ENCODE results near the gene HDAC5.

Gene HDAC5

GRCh38 chr17:44123356-44124117, at the start of gene HDAC5:
Gene HDAC5, minus strand, starts transcription at chr17:44123641. Its CDS starts 6,126 bp downstream, at chr17:44117515.
- peaks cover 22 to 27% of the 10 kb centered on the region in 2 experiments for H3K4me1 ChIP-seq (ENCODE audit: control insufficient read depth in 1 of 2, insufficient read depth in 1 of 2, low read depth in 1 of 2, low read length in 1 of 2)
- H3K4me3 ChIP-seq (ENCODE audit: low read depth in 1 of 2, low read length in 1 of 2), result peak within 1 kb of the TSS; percentile 94
- H3K36me3 ChIP-seq, result peaks cover 15% of the 10 kb centered on the region
- peak within 1 kb of the TSS; percentile 98 for H3K27ac ChIP-seq
- no peaks in the 10 kb centered on the region for H3K27me3 ChIP-seq
- no peaks in the 10 kb centered on the region for H3K9me3 ChIP-seq
- TF ChIP-seq, protein P1, sequence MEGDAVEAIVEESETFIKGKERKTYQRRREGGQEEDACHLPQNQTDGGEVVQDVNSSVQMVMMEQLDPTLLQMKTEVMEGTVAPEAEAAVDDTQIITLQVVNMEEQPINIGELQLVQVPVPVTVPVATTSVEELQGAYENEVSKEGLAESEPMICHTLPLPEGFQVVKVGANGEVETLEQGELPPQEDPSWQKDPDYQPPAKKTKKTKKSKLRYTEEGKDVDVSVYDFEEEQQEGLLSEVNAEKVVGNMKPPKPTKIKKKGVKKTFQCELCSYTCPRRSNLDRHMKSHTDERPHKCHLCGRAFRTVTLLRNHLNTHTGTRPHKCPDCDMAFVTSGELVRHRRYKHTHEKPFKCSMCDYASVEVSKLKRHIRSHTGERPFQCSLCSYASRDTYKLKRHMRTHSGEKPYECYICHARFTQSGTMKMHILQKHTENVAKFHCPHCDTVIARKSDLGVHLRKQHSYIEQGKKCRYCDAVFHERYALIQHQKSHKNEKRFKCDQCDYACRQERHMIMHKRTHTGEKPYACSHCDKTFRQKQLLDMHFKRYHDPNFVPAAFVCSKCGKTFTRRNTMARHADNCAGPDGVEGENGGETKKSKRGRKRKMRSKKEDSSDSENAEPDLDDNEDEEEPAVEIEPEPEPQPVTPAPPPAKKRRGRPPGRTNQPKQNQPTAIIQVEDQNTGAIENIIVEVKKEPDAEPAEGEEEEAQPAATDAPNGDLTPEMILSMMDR (IDR thresholded peaks at IDR 0.05), result peak; percentile 54

DNA sequence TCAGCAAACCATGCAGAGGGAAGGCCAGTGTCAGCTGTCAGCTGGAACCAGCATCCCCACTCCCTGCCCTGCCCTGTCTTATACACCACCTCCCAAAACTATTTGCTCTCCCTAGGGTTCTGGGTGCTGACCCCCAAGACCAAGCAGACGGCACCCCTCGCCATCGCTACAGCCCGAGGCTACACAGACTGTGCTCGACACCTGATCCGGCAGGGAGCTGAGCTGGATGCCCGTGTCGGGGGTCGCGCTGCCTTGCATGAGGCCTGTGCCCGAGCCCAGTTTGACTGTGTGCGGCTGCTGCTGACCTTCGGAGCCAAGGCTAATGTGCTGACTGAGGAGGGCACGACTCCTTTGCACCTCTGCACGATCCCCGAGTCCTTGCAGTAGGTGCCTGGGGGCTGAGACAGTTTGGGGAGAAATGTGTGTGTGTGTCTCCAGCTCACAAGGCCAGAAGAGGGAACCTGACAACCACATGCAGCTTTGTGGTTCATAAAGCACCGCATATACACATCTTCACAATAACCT, 48.6 kb upstream of the HDAC5 start:
- Histone ChIP-seq H3K4me3 (ENCODE audit: low read depth in 1 of 2, low read length in 1 of 2) (no peak overlapping the region), H3K9me3 (no peaks in the 10 kb centered on the region), H3K36me3 (peaks cover 23% of the 10 kb centered on the region), H3K4me1 (ENCODE audit: control insufficient read depth in 1 of 2, insufficient read depth in 1 of 2, low read depth in 1 of 2, low read length in 1 of 2) (no peaks in the 10 kb centered on the region), H3K27ac (no peak overlapping the region), H3K27me3 (peaks cover 13% of the 10 kb centered on the region)
- TF ChIP-seq, protein P1 (IDR thresholded peaks at IDR 0.05), result no peak

GRCh38 chr17:44170499-44171201, 47.2 kb upstream of the HDAC5 start, which contains the start of gene ASB16:
Gene ASB16, plus strand, starts transcription at chr17:44170704. Its CDS starts 86 bp downstream, at chr17:44170790.
- H3K36me3 ChIP-seq, result peaks cover 10% of the 10 kb centered on the region
- peaks cover 13% of the 10 kb centered on the region for H3K27me3 ChIP-seq
- no peaks in the 10 kb centered on the region for H3K9me3 ChIP-seq
- H3K4me3 ChIP-seq (ENCODE audit: low read depth in 1 of 2, low read length in 1 of 2), result no peak within 1 kb of the TSS
- TF ChIP-seq, protein P1 (IDR thresholded peaks at IDR 0.05), result no peak
- H3K27ac ChIP-seq, result no peak within 1 kb of the TSS
- H3K4me1 ChIP-seq (ENCODE audit: control insufficient read depth in 1 of 2, insufficient read depth in 1 of 2, low read depth in 1 of 2, low read length in 1 of 2), result no peaks in the 10 kb centered on the region

DNA sequence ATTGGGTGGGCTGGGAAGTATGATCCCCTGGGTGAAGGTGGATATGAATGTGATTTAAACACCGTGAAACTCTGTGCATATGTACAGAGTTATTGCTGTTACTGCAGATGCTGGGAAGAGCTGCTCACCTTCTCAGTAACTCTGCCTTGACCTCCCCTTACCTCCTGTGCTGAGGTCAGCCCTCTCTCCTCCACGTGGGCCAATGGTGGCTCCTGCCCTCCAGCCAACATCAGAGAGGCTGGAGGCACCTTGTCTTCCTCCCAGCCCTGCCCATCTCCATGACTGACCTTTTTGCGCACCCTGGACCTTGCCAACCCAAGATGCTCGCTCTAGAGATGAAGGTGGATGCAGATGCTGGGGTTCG, 46.7 kb upstream of the HDAC5 start:
- H3K4me3 ChIP-seq (ENCODE audit: low read depth in 1 of 2, low read length in 1 of 2), result no peak overlapping the region
- TF ChIP-seq, protein P1 (IDR thresholded peaks at IDR 0.05), result no peak

DNA sequence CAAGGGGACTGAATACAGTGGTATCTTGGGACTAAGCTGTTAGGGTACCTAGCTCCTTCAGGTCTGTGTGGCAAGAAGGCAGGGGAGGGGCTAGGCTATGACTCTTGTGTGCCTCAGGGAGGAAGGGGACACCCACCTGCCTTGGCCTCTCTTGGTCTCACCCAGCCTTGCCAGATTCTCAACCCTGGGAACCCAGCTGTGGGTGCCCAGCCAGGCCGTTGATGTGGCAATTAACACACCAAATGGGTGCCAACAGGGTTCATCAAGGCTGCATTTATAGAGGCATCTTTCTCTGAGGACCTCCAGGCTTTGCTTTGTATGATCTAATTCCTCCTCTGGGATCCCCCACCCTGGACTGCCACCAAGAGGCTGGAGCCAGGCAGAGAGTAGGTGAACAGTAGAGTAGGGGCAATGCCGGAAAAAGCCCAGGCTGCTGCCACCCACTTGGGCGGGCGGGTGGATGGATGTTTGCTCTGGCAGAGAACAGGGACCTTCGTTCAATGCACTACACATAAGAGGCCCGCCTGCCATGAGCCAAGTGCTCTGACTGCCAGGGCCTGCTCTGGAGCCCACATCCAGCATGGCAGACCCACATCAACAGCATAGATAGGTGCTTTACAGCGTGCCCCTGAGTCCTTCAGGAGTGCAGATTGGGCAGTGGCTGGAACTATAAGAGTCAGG, 43.9 kb upstream of the HDAC5 start:
- Histone ChIP-seq H3K36me3 (no peaks in the 10 kb centered on the region), H3K4me3 (ENCODE audit: low read depth in 1 of 2, low read length in 1 of 2) (no peak overlapping the region), H3K27ac (no peak overlapping the region), H3K4me1 (ENCODE audit: control insufficient read depth in 1 of 2, insufficient read depth in 1 of 2, low read depth in 1 of 2, low read length in 1 of 2) (no peaks in the 10 kb centered on the region), H3K9me3 (no peaks in the 10 kb centered on the region), H3K27me3 (peaks cover 13% of the 10 kb centered on the region)
- TF ChIP-seq, protein P1 (IDR thresholded peaks at IDR 0.05), result no peak

More for the DNA sequence above, 46.7 kb upstream of the HDAC5 start:
- Histone ChIP-seq H3K27ac (no peak overlapping the region), H3K9me3 (no peaks in the 10 kb centered on the region), H3K27me3 (peaks cover 13% of the 10 kb centered on the region), H3K36me3 (peaks cover 7% of the 10 kb centered on the region), H3K4me1 (ENCODE audit: control insufficient read depth in 1 of 2, insufficient read depth in 1 of 2, low read depth in 1 of 2, low read length in 1 of 2) (no peaks in the 10 kb centered on the region)
